ENCODE results near the gene CD59. TPM values are rescaled to one million over a fixed set of nuclear protein-coding genes. Genes with fewer than 3 reads are reported as not detected.

Gene CD59
- total and polyA plus RNA-seq, 2 of the 13 experiments (the other 11 are each of a cell fraction or from before 2014, with no cell fraction given): 127 to 289 TPM

GRCh38 chr11:33706546-33706945 lies 29.7 kb downstream of the CD59 start (continued):
- TF ChIP-seq SOX6 (IDR thresholded peaks at IDR 0.05): no peak
- peak; percentile 33; the same call in 1 of the 2 replicates for TF ChIP-seq SOX6 (CRISPR knock-in tag; IDR thresholded peaks at IDR 0.05)
- TF ChIP-seq EED (CRISPR knock-in tag; IDR thresholded peaks at IDR 0.05): no peak
- no peak for TF ChIP-seq RORA (CRISPR knock-in tag; IDR thresholded peaks at IDR 0.05)
- no peak for TF ChIP-seq PREB (CRISPR knock-in tag; IDR thresholded peaks at IDR 0.05)
- peak; percentile 45; the same call in 1 of the 2 replicates for TF ChIP-seq GATAD2A (CRISPR knock-in tag; IDR thresholded peaks at IDR 0.05)
- TF ChIP-seq RXRB (CRISPR knock-in tag; IDR thresholded peaks at IDR 0.05; ENCODE audit: borderline replicate concordance): no peak
- no peak for TF ChIP-seq SOX13 (IDR thresholded peaks at IDR 0.05)
- peak in 1 of 2 experiments; percentile 36; a peak in 1 of 4 replicates for TF ChIP-seq SOX13 (CRISPR knock-in tag; conservative IDR thresholded peaks at IDR 0.05 in 1 of 2, IDR thresholded peaks at IDR 0.05 in 1 of 2)
- TF ChIP-seq FOXP1 (IDR thresholded peaks at IDR 0.05): no peak
- TF ChIP-seq FOXP1 (CRISPR knock-in tag; IDR thresholded peaks at IDR 0.05): 0 out of 2 replicates have a peak, but pooled peaks have one; percentile 30

- 91% methylated on average over 7 of the region's 7 CpGs for WGBS (ENCODE audit: low lambda C conversion rate)
- H3K4me2 ChIP-seq (ENCODE audit: low read depth, low read length): no peak overlapping the region
- H3K27ac ChIP-seq (ENCODE audit: extremely low read length, insufficient read depth, low read length): no peak overlapping the region
- ChIA-PET POLR2A (interaction anchor here (2.4 kb wide), 1 partner anchor 32 kb away, joined by 9 read pairs; the partner anchor contains the start of gene CD59), CTCF (ENCODE audit: low intra/inter-chr PET ratio, low total read pairs) (no interaction called here)
- no peak overlapping the region for H3K9ac ChIP-seq (ENCODE audit: insufficient read depth, low read depth, low read length)
- in situ Hi-C loops (cut with HindIII; ENCODE audit: extremely low pct_ligation_motif_present, low pct_unique_long_range_greater_than_20kb) (no loop called here), intact Hi-C loops (cut with micrococcal nuclease; ENCODE audit: unreplicated experiment) (no loop called here)
- ATAC-seq (no peak), DNase-seq (ENCODE audit: low spot score) (no peak), FAIRE-seq (no peak)
- no peaks in the 10 kb centered on the region for H3K79me2 ChIP-seq (ENCODE audit: insufficient read depth, low read length)
- H4K20me1 ChIP-seq (ENCODE audit: insufficient read depth, low read length): no peaks in the 10 kb centered on the region; the same call in 1 of the 2 replicates
- H3K36me3 ChIP-seq (replicated peaks in 1 of 2; ENCODE audit: control insufficient read depth in 1 of 2, insufficient read depth in 2 of 2, low read length in 2 of 2): peaks cover 0 to 3% of the 10 kb centered on the region in 2 experiments; a peak in 2 of 5 replicates
- no peaks in the 10 kb centered on the region for H3K9me3 ChIP-seq (ENCODE audit: low read length)
- peaks cover 80% of the 10 kb centered on the region for H3K4me1 ChIP-seq (ENCODE audit: insufficient read depth, low read length)
- no peak overlapping the region for H3K4me3 ChIP-seq (replicated peaks in 1 of 3; ENCODE audit: insufficient read depth in 1 of 3, low read depth in 2 of 3, low read length in 3 of 3)
- no peaks in the 10 kb centered on the region for H3K27me3 ChIP-seq (ENCODE audit: control insufficient read depth in 1 of 2, insufficient read depth in 2 of 2, low read length in 2 of 2)
- BruUV-seq (replicated peaks): no TSS peak
- no peak overlapping the region for H2AFZ ChIP-seq (ENCODE audit: low read length)
- TF ChIP-seq ZNF225 (CRISPR knock-in tag; IDR thresholded peaks at IDR 0.05) (no peak), ZNF574 (CRISPR knock-in tag; IDR thresholded peaks at IDR 0.05) (no peak), ZNF18 (CRISPR knock-in tag; IDR thresholded peaks at IDR 0.05; ENCODE audit: insufficient replicate concordance) (no peak), TGIF2 (CRISPR knock-in tag; IDR thresholded peaks at IDR 0.05) (no peak), SOX6 (IDR thresholded peaks at IDR 0.05) (no peak), SOX6 (CRISPR knock-in tag; IDR thresholded peaks at IDR 0.05) (no peak), NCOA5 (CRISPR knock-in tag; IDR thresholded peaks at IDR 0.05) (no peak), TFDP1 (CRISPR knock-in tag; IDR thresholded peaks at IDR 0.05; ENCODE audit: borderline replicate concordance) (no peak)
These were observed 31.8 kb downstream of the CD59 start for GRCh38 chr11:33704240-33705002.

All from HepG2 (cell line).